ENCODE data around the gene PLEKHF1.

Gene PLEKHF1

GRCh38 chr19:29650772-29651387 lies 14.4 kb upstream of the PLEKHF1 start:
- H3K4me3 ChIP-seq (ENCODE audit: low read length), result no peak overlapping the region
- no peaks in the 10 kb centered on the region for H3K79me2 ChIP-seq (ENCODE audit: control insufficient read depth, low read length)
- H3K9me2 ChIP-seq (replicated peaks; ENCODE audit: control insufficient read depth, low read length), result no peaks in the 10 kb centered on the region
- H3K27ac ChIP-seq (ENCODE audit: low read depth, low read length), result no peak overlapping the region
- H3K4me2 ChIP-seq (ENCODE audit: low read length), result no peak overlapping the region
- no peaks in the 10 kb centered on the region for H3F3A ChIP-seq (ENCODE audit: control insufficient read depth, insufficient read depth)
- 0 out of 2 replicates have a peak, but pooled peaks cover 5% of the 10 kb centered on the region for H3K27me3 ChIP-seq (ENCODE audit: control insufficient read depth, low read length)
- no peaks in the 10 kb centered on the region for H3K4me1 ChIP-seq (ENCODE audit: control insufficient read depth, low read length)
- no peaks in the 10 kb centered on the region for H3K36me3 ChIP-seq (ENCODE audit: control insufficient read depth, low read length)
- no peaks in the 10 kb centered on the region for H3K9me3 ChIP-seq (ENCODE audit: control insufficient read depth, insufficient read depth, low read length)
- TF ChIP-seq CTCF (IDR thresholded peaks at IDR 0.05; ENCODE audit: low read depth, low read length, poor library complexity, severe bottlenecking) (no peak), EZH2phosphoT487 (IDR thresholded peaks at IDR 0.05; ENCODE audit: borderline replicate concordance, low read length) (no peak)
- H4K20me1 ChIP-seq (ENCODE audit: control insufficient read depth, insufficient read depth, low read depth, low read length), result no peaks in the 10 kb centered on the region

GRCh38 chr19:29651622-29652394 lies 13.5 kb upstream of the PLEKHF1 start:
- H4K20me1 ChIP-seq (ENCODE audit: control insufficient read depth, insufficient read depth, low read depth, low read length), result no peaks in the 10 kb centered on the region
- no peak overlapping the region for H3K4me3 ChIP-seq (ENCODE audit: low read length)
- H3K27ac ChIP-seq (ENCODE audit: low read depth, low read length), result no peak overlapping the region
- H3K4me1 ChIP-seq (ENCODE audit: control insufficient read depth, low read length), result no peaks in the 10 kb centered on the region
- H3F3A ChIP-seq (ENCODE audit: control insufficient read depth, insufficient read depth), result no peaks in the 10 kb centered on the region
- H3K36me3 ChIP-seq (ENCODE audit: control insufficient read depth, low read length), result no peaks in the 10 kb centered on the region
- no peaks in the 10 kb centered on the region for H3K9me3 ChIP-seq (ENCODE audit: control insufficient read depth, insufficient read depth, low read length)
- H3K4me2 ChIP-seq (ENCODE audit: low read length), result no peak overlapping the region
- TF ChIP-seq EZH2phosphoT487 (IDR thresholded peaks at IDR 0.05; ENCODE audit: borderline replicate concordance, low read length), result no peak
- H3K27me3 ChIP-seq (ENCODE audit: control insufficient read depth, low read length), result 0 out of 2 replicates have a peak, but pooled peaks cover 5% of the 10 kb centered on the region
- no peaks in the 10 kb centered on the region for H3K9me2 ChIP-seq (replicated peaks; ENCODE audit: control insufficient read depth, low read length)
- H3K79me2 ChIP-seq (ENCODE audit: control insufficient read depth, low read length), result no peaks in the 10 kb centered on the region

- H3K27ac ChIP-seq (ENCODE audit: low read depth, low read length), result no peak overlapping the region
- H3K36me3 ChIP-seq (ENCODE audit: control insufficient read depth, low read length), result no peaks in the 10 kb centered on the region
- no peaks in the 10 kb centered on the region for H3K79me2 ChIP-seq (ENCODE audit: control insufficient read depth, low read length)
- H3K4me1 ChIP-seq (ENCODE audit: control insufficient read depth, low read length), result no peaks in the 10 kb centered on the region
- no peaks in the 10 kb centered on the region for H3F3A ChIP-seq (ENCODE audit: control insufficient read depth, insufficient read depth)
- no peaks in the 10 kb centered on the region for H4K20me1 ChIP-seq (ENCODE audit: control insufficient read depth, insufficient read depth, low read depth, low read length)
- 0 out of 2 replicates have a peak, but pooled peaks cover 5% of the 10 kb centered on the region for H3K27me3 ChIP-seq (ENCODE audit: control insufficient read depth, low read length)
- no peak for TF ChIP-seq EZH2phosphoT487 (IDR thresholded peaks at IDR 0.05; ENCODE audit: borderline replicate concordance, low read length)
- TF ChIP-seq CTCF (IDR thresholded peaks at IDR 0.05; ENCODE audit: low read depth, low read length, poor library complexity, severe bottlenecking), result no peak
- H3K9me3 ChIP-seq (ENCODE audit: control insufficient read depth, insufficient read depth, low read length), result no peaks in the 10 kb centered on the region
- no peaks in the 10 kb centered on the region for H3K9me2 ChIP-seq (replicated peaks; ENCODE audit: control insufficient read depth, low read length)
- no peak overlapping the region for H3K4me3 ChIP-seq (ENCODE audit: low read length)
- no peak overlapping the region for H3K4me2 ChIP-seq (ENCODE audit: low read length)
Observed at GRCh38 chr19:29653398-29653797, 11.9 kb upstream of the PLEKHF1 start.

Data from DOHH2 (cell line).